HepG2 (cell line): ENCODE measurements around the gene MPZL3. TPM values are rescaled to one million over a fixed set of nuclear protein-coding genes. Genes with fewer than 3 reads are reported as not detected.
A peak's percentile ranks its signal among the peaks of the same experiment; 100 is the strongest.

Experiments
- ATF2 ChIP-seq: sonication (generic); formaldehyde crosslinking; IDR thresholded peaks from 2 replicates; pipeline ENCODE4 v1.4.0; 2020; ENCODE audit warnings: missing genetic modification reagents
- CBX5 ChIP-seq: sonication (generic); formaldehyde crosslinking; IDR thresholded peaks from 2 replicates; pipeline ENCODE4 v1.4.0; 2020; ENCODE audit warnings: missing genetic modification reagents, borderline replicate concordance
- ELF3 ChIP-seq: IDR thresholded peaks from 2 replicates; pipeline ENCODE4 v1.6.1; 2016; ENCODE audit warnings: missing genetic modification reagents, missing compliant biosample characterization
- ERF ChIP-seq: IDR thresholded peaks from 2 replicates; pipeline ENCODE4 v1.6.1; 2018; ENCODE audit warnings: missing biosample characterization, missing genetic modification reagents
- GABPA ChIP-seq, 2 experiments: IDR thresholded peaks; 2 replicates each; pipeline ENCODE4 v1.6.1; 2011 to 2016; ENCODE audit warnings: low read depth in 2 of 2, low read length in 1 of 2, missing biosample characterization in 1 of 2, missing genetic modification characterization in 1 of 2
- HMG20A ChIP-seq: IDR thresholded peaks from 2 replicates; pipeline ENCODE4 v1.6.1; 2016; ENCODE audit warnings: borderline replicate concordance
- HOMEZ ChIP-seq: IDR thresholded peaks from 2 replicates; pipeline ENCODE4 v1.6.1; 2016; ENCODE audit warnings: low read depth
- KDM2A ChIP-seq: sonication (generic); formaldehyde crosslinking; IDR thresholded peaks from 2 replicates; pipeline ENCODE4 v1.4.0; 2020; ENCODE audit warnings: low read depth, missing genetic modification reagents, borderline replicate concordance
- LCORL ChIP-seq, 2 experiments: fragments of 450-650 bp in 1 of 2; sonication (generic) in 1 of 2; formaldehyde crosslinking in 1 of 2; IDR thresholded peaks; 2 replicates each; pipeline versions ENCODE4 v1.5.0 to v1.6.1; 2017 to 2020; ENCODE audit warnings: antibody characterized with exemption in 1 of 2, missing genetic modification reagents in 1 of 2
- MAX ChIP-seq: IDR thresholded peaks from 2 replicates; pipeline ENCODE4 v1.6.1; 2012; ENCODE audit warnings: inconsistent platforms
- NR2C2 ChIP-seq: sonication (generic); formaldehyde crosslinking; IDR thresholded peaks from 2 replicates; pipeline ENCODE4 v1.4.0; 2020; ENCODE audit warnings: missing genetic modification reagents, mild to moderate bottlenecking, moderate library complexity, borderline replicate concordance
- POGZ ChIP-seq: sonication (generic); formaldehyde crosslinking; IDR thresholded peaks from 2 replicates; pipeline ENCODE4 v1.4.0; 2020; ENCODE audit warnings: mild to moderate bottlenecking, missing genetic modification reagents
- RCOR2 ChIP-seq: IDR thresholded peaks from 2 replicates; pipeline ENCODE4 v1.6.1; 2016; ENCODE audit warnings: missing biosample characterization, missing genetic modification reagents
- RORA ChIP-seq: sonication (generic); formaldehyde crosslinking; IDR thresholded peaks from 2 replicates; pipeline ENCODE4 v1.5.0; 2020; ENCODE audit warnings: mild to moderate bottlenecking, missing genetic modification reagents, moderate library complexity
- SAP130 ChIP-seq: IDR thresholded peaks from 2 replicates; pipeline ENCODE4 v1.6.1; 2016; ENCODE audit warnings: low read depth
- TIGD3 ChIP-seq: sonication (generic); formaldehyde crosslinking; IDR thresholded peaks from 2 replicates; pipeline ENCODE4 v1.5.1; 2020; ENCODE audit warnings: mild to moderate bottlenecking, missing genetic modification reagents, borderline replicate concordance
- ZHX2 ChIP-seq, 2 experiments: sonication (generic) in 1 of 2; formaldehyde crosslinking in 1 of 2; IDR thresholded peaks; 2 replicates each; pipeline versions ENCODE4 v1.6.1 to v1.9.0; 2014 to 2022; ENCODE audit warnings: antibody characterized with exemption in 1 of 2, borderline replicate concordance in 1 of 2, inconsistent platforms in 1 of 2, low read depth in 1 of 2, missing genetic modification reagents in 1 of 2
- ZMYM4 ChIP-seq: sonication (generic); formaldehyde crosslinking; IDR thresholded peaks from 2 replicates; pipeline ENCODE4 v1.8.1; 2023; ENCODE audit warnings: mild to moderate bottlenecking, missing genetic modification reagents
- ZNF20 ChIP-seq: sonication (generic); formaldehyde crosslinking; IDR thresholded peaks from 2 replicates; pipeline ENCODE4 v1.4.0; 2020; ENCODE audit warnings: mild to moderate bottlenecking, moderate library complexity, missing genetic modification reagents
- polyA plus RNA-seq, 8 experiments: library from polyadenylated mRNA; depleted of rRNA in 3 of 8; stranded (reverse) in 7 of 8; unstranded in 1 of 8; fragments of >200 nt; fragmentation: Illumina TruSeq in 4 of 8; extraction: Trizol in 4 of 8; gene quantifications; 2 replicates each; pipeline versions ENCODE4 v1.2.1 to v1.2.3, GENCODE V29; 2011 to 2016; ENCODE audit warnings: low read depth in 4 of 8, missing spikeins in 1 of 8, mixed read lengths in 1 of 8; ENCODE audit not compliant: insufficient read depth in 1 of 8
- total RNA-seq, 5 experiments: library from RNA; depleted of rRNA; stranded (reverse); fragments of >200 nt; fragmentation: Illumina TruSeq; extraction: Trizol; gene quantifications; 2 replicates each; pipeline ENCODE4 v1.2.3, GENCODE V29; 2016; ENCODE audit warnings: low read depth in 1 of 5

Gene MPZL3
- total and polyA plus RNA-seq, 2 of the 13 experiments (the other 11 are each of a cell fraction or from before 2014, with no cell fraction given): 5.3 to 9.3 TPM

- TF ChIP-seq ZHX2 (IDR thresholded peaks at IDR 0.05; ENCODE audit: low read depth) (no peak), ZHX2 (CRISPR knock-in tag; IDR thresholded peaks at IDR 0.05; ENCODE audit: borderline replicate concordance) (no peak), NR2C2 (peak; percentile 44; the same call in 1 of the 2 replicates), ATF2 (CRISPR knock-in tag) (0 out of 2 replicates have a peak, but pooled peaks have one; percentile 21), RORA (CRISPR knock-in tag) (no peak), RCOR2 (CRISPR knock-in tag) (0 out of 2 replicates have a peak, but pooled peaks have one; percentile 52), POGZ (CRISPR knock-in tag) (peak; percentile 69), KDM2A (CRISPR knock-in tag) (peak; percentile 51; the same call in 1 of the 2 replicates), SAP130 (CRISPR knock-in tag) (peak; percentile 48; the same call in 1 of the 2 replicates), HOMEZ (CRISPR knock-in tag) (peak; percentile 46; the same call in 1 of the 2 replicates), ELF3 (CRISPR knock-in tag) (0 out of 2 replicates have a peak, but pooled peaks have one; percentile 37), MAX (peak; percentile 78), TIGD3 (CRISPR knock-in tag) (no peak), ERF (CRISPR knock-in tag) (peak; percentile 69; the same call in 1 of the 2 replicates), GABPA (IDR thresholded peaks at IDR 0.05; ENCODE audit: low read depth, low read length) (no peak), GABPA (CRISPR knock-in tag; IDR thresholded peaks at IDR 0.05; ENCODE audit: low read depth) (peak; percentile 46), ZMYM4 (CRISPR knock-in tag) (peak; percentile 80), LCORL (IDR thresholded peaks at IDR 0.05) (no peak), LCORL (CRISPR knock-in tag; IDR thresholded peaks at IDR 0.05) (0 out of 2 replicates have a peak, but pooled peaks have one; percentile 16), HMG20A (0 out of 2 replicates have a peak, but pooled peaks have one; percentile 49), CBX5 (CRISPR knock-in tag) (peak; percentile 75; the same call in 1 of the 2 replicates), ZNF20 (CRISPR knock-in tag) (no peak)
Measured at GRCh38 chr11:118290923-118291322, 38.8 kb upstream of the MPZL3 start (continued).
